Mucosa of stomach (tissue), 1 donor: Measurements from ENCODE around the gene UBB.

Experiments used
- H3K27me3 ChIP-seq: one replicate; pipeline ENCODE4 v1.7.0; 2013; ENCODE audit warnings: mild to moderate bottlenecking, low read length; ENCODE audit not compliant: control insufficient read depth, insufficient read depth
- H3K36me3 ChIP-seq: one replicate; pipeline ENCODE4 v1.7.0; 2013; ENCODE audit warnings: low read length; ENCODE audit not compliant: control insufficient read depth, insufficient read depth
- H3K4me1 ChIP-seq: one replicate; pipeline ENCODE4 v1.7.0; 2013; ENCODE audit warnings: mild to moderate bottlenecking, low read length; ENCODE audit not compliant: control insufficient read depth, insufficient read depth
- H3K4me3 ChIP-seq: one replicate; pipeline ENCODE4 v1.7.0; 2013; ENCODE audit warnings: low read length
- H3K9ac ChIP-seq: one replicate; pipeline ENCODE4 v1.7.0; 2013; ENCODE audit warnings: mild to moderate bottlenecking, low read length, moderate library complexity
- H3K9me3 ChIP-seq: one replicate; pipeline ENCODE4 v1.7.0; 2013; ENCODE audit warnings: mild to moderate bottlenecking, low read length, moderate library complexity; ENCODE audit not compliant: control insufficient read depth
- donor health status: Pancreatic carcinoma.

Gene UBB

DNA sequence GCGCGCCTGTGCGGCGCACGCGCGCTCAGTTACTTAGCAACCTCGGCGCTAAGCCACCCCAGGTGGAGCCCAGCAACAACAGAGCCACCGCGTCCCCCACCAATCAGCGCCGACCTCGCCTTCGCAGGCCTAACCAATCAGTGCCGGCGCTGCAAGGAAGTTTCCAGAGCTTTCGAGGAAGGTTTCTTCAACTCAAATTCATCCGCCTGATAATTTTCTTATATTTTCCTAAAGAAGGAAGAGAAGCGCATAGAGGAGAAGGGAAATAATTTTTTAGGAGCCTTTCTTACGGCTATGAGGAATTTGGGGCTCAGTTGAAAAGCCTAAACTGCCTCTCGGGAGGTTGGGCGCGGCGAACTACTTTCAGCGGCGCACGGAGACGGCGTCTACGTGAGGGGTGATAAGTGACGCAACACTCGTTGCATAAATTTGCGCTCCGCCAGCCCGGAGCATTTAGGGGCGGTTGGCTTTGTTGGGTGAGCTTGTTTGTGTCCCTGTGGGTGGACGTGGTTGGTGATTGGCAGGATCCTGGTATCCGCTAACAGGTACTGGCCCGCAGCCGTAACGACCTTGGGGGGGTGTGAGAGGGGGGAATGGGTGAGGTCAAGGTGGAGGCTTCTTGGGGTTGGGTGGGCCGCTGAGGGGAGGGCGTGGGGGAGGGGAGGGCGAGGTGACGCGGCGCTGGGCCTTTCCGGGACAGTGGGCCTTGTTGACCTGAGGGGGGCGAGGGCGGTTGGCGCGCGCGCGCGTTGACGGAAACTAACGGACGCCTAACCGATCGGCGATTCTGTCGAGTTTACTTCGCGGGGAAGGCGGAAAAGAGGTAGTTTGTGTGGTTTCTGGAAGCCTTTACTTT is at the start of gene UBB:
TSS of gene UBB (plus strand) at position 452 of the 856 bp plus-strand sequence. CDS start 817 bp downstream, outside the sequence.
- Histone ChIP-seq H3K36me3 (no peaks in the 10 kb centered on the region), H3K4me1 (peaks cover 39% of the 10 kb centered on the region), H3K27me3 (no peaks in the 10 kb centered on the region), H3K9ac (peak within 1 kb of the TSS; percentile 96), H3K9me3 (no peaks in the 10 kb centered on the region), H3K4me3 (peak within 1 kb of the TSS; percentile 53)

GRCh38 chr17:16338391-16338790 is 42.5 kb upstream of the UBB start:
- Histone ChIP-seq H3K9ac (no peak overlapping the region), H3K36me3 (peaks cover 8% of the 10 kb centered on the region), H3K27me3 (no peaks in the 10 kb centered on the region), H3K4me1 (peaks cover 11% of the 10 kb centered on the region), H3K9me3 (no peaks in the 10 kb centered on the region), H3K4me3 (no peak overlapping the region)

GRCh38 chr17:16339402-16339801 is 41.5 kb upstream of the UBB start:
- Histone ChIP-seq H3K4me1 (peaks cover 11% of the 10 kb centered on the region), H3K27me3 (no peaks in the 10 kb centered on the region), H3K4me3 (no peak overlapping the region), H3K9me3 (no peaks in the 10 kb centered on the region), H3K9ac (no peak overlapping the region), H3K36me3 (peaks cover 8% of the 10 kb centered on the region)

- H3K36me3 ChIP-seq: peaks cover 8% of the 10 kb centered on the region
- H3K4me1 ChIP-seq: peaks cover 11% of the 10 kb centered on the region
- no peaks in the 10 kb centered on the region for H3K27me3 ChIP-seq
- no peaks in the 10 kb centered on the region for H3K9me3 ChIP-seq
- no peak overlapping the region for H3K4me3 ChIP-seq
- no peak overlapping the region for H3K9ac ChIP-seq
Observed at GRCh38 chr17:16339959-16340358, 40.9 kb upstream of the UBB start.

GRCh38 chr17:16342979-16343378 is 37.9 kb upstream of the UBB start:
- Histone ChIP-seq H3K36me3 (peaks cover 8% of the 10 kb centered on the region), H3K27me3 (no peaks in the 10 kb centered on the region), H3K4me1 (peaks cover 11% of the 10 kb centered on the region), H3K9me3 (no peaks in the 10 kb centered on the region), H3K4me3 (no peak overlapping the region), H3K9ac (no peak overlapping the region)

GRCh38 chr17:16343569-16343968 is 37.3 kb upstream of the UBB start:
- H3K4me1 ChIP-seq: peaks cover 11% of the 10 kb centered on the region
- H3K9ac ChIP-seq: no peak overlapping the region
- H3K4me3 ChIP-seq: no peak overlapping the region
- peaks cover 11% of the 10 kb centered on the region for H3K36me3 ChIP-seq
- H3K9me3 ChIP-seq: no peaks in the 10 kb centered on the region
- no peaks in the 10 kb centered on the region for H3K27me3 ChIP-seq

GRCh38 chr17:16345565-16345964 is 35.3 kb upstream of the UBB start:
- H3K9me3 ChIP-seq: no peaks in the 10 kb centered on the region
- no peaks in the 10 kb centered on the region for H3K27me3 ChIP-seq
- H3K4me1 ChIP-seq: peaks cover 6% of the 10 kb centered on the region
- peaks cover 12% of the 10 kb centered on the region for H3K36me3 ChIP-seq
- no peak overlapping the region for H3K9ac ChIP-seq
- H3K4me3 ChIP-seq: no peak overlapping the region

DNA sequence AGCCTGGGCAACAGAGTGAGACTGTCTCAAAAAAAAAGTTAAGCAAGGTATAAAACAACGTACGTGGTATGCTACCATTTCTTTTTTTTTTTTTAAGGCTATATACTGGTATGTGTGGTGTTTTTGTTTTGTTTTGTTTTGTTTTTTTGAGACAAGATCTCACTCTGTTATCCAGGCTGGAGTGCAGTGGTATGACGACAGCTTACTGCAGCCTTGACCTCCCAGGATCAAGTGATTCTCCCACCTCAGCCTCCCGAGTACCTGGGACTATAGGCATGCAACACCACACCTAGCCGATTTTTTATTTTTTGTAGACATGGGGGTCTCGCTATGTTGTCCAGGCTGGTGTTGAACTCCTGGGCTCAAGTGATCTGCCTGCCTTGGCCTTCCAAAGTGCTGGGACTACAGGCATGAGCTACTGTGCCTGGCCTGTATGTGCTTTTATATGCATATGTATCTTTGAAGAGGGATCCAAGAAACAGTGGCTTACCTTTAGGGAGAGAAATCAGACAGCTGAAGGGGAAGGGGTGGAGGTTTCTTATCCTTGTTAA is 34.1 kb upstream of the UBB start:
- Histone ChIP-seq H3K4me1 (peaks cover 2% of the 10 kb centered on the region), H3K27me3 (no peaks in the 10 kb centered on the region), H3K36me3 (peaks cover 12% of the 10 kb centered on the region), H3K9me3 (no peaks in the 10 kb centered on the region), H3K4me3 (no peak overlapping the region), H3K9ac (no peak overlapping the region)

DNA sequence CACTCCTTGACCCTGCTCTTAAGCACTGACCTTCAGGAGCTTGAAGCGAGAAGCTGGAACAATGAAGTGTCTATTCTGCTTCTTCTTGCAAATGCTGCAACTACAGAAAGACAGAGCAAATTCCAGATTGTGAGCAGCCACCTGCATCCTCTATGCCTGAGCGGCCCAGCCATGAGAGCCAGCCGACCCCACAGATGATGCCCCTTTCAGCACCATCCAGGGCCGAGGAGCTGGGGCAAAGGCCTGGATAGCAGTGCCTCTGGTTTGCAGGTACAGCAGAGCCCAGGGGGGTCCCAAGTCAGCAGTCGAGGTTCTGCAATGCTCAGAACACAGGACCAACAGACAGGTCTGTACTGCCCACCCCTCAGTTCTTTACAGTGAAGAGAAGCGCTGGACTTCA is 32.3 kb upstream of the UBB start:
- peaks cover 5% of the 10 kb centered on the region for H3K36me3 ChIP-seq

DNA sequence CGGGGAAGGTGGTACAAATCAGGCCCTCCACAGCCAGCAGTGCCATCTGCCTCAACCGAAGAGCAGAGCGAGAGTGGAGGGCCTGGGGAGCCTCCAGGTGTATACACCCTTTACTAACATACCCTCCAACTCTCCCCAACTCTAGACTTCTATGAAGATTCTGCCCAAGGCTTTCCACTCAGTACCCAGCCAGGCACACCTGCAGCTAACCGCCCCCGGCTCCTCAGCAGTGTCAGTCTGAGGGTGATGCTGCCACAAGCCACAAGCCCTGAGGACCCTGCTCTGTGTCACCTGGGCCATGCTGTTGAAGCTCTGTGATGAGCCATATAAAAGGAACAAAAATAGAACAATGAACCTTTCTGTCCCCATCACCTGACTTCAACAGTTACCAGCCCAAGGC is 31.5 kb upstream of the UBB start:
- H3K4me1 ChIP-seq: peaks cover 5% of the 10 kb centered on the region
- H3K4me3 ChIP-seq: no peak overlapping the region
- H3K9me3 ChIP-seq: no peaks in the 10 kb centered on the region
- H3K27me3 ChIP-seq: no peaks in the 10 kb centered on the region
- peaks cover 5% of the 10 kb centered on the region for H3K36me3 ChIP-seq
- H3K9ac ChIP-seq: no peak overlapping the region

More for the DNA sequence above, 32.3 kb upstream of the UBB start:
- H3K4me3 ChIP-seq: no peak overlapping the region
- no peaks in the 10 kb centered on the region for H3K9me3 ChIP-seq
- H3K27me3 ChIP-seq: no peaks in the 10 kb centered on the region
- peaks cover 5% of the 10 kb centered on the region for H3K4me1 ChIP-seq
- no peak overlapping the region for H3K9ac ChIP-seq

DNA sequence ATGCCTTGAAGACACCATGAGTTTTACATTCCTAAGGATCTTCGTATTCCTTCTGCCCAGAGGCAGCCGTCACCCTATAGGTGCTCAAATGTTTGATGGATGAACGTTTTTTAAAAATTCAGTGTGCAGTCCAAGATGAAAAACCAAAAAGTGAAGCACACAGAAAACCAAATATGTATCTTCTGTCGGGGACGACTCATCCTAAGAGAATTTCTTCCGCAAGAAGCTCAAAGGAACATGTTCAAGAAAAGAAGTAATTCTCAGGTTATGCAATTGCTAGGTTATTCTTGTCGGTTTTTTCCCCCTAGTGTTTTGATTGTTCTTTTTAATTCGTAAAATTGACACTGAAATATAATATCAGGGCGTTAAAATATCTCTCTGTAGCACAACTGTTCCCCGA is 29.1 kb upstream of the UBB start:
- H3K9ac ChIP-seq: peak overlapping the region; percentile 91
- H3K4me1 ChIP-seq: peaks cover 5% of the 10 kb centered on the region
- H3K36me3 ChIP-seq: peaks cover 5% of the 10 kb centered on the region
- peak overlapping the region; percentile 80 for H3K4me3 ChIP-seq
- H3K9me3 ChIP-seq: no peaks in the 10 kb centered on the region
- H3K27me3 ChIP-seq: no peaks in the 10 kb centered on the region

GRCh38 chr17:16352303-16352666 is 28.6 kb upstream of the UBB start:
- peaks cover 5% of the 10 kb centered on the region for H3K36me3 ChIP-seq
- H3K4me1 ChIP-seq: peaks cover 5% of the 10 kb centered on the region
- no peaks in the 10 kb centered on the region for H3K9me3 ChIP-seq
- peak overlapping the region; percentile 80 for H3K4me3 ChIP-seq
- H3K9ac ChIP-seq: peak overlapping the region; percentile 91
- no peaks in the 10 kb centered on the region for H3K27me3 ChIP-seq
